HT1080 (cell line): ENCODE data around the gene TIAL1. TPM values are rescaled to one million over a fixed set of nuclear protein-coding genes. Genes with fewer than 3 reads are reported as not detected.
A peak's percentile ranks its signal among the peaks of the same experiment; 100 is the strongest.

Experiments
- DNase-seq: peaks from one replicate; pipeline ENCODE4 v3.0.0-alpha.2; 2015; ENCODE audit warnings: low read depth
- total RNA-seq: library from RNA; depleted of rRNA; stranded (reverse); fragments of >200 nt; shearing (Covaris generic); gene quantifications from 2 replicates; pipeline ENCODE4 v1.2.3, GENCODE V29; 2014

TIAL1 gene
- total RNA-seq, 1 experiment from 2014 or later, result 65.4 TPM

GRCh38 chr10:119555178-119555784 lies 41.5 kb downstream of the TIAL1 start:
- DNase-seq, result no peak

DNA sequence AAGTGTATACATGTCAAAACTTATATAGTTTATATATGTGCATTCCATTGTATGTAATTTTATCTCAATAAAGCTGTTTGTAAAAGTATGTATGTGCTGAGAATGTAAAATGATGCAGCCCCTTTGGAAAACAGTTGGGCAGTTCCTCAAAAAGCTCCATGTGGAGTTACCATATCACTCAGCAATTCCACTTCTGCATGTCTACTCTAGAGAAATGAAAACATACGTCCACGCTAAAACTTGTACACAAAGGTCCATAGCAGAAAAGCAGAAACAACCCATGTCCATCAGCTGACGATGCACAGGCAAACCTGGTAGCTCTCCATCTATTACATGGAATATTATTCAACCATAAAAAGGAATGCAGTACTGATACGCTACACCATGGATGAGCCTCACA lies 45.9 kb downstream of the TIAL1 start:
- DNase-seq, result no peak

GRCh38 chr10:119549247-119549999 lies 47.3 kb downstream of the TIAL1 start:
- no peak for DNase-seq

GRCh38 chr10:119546009-119546408 lies 50.8 kb downstream of the TIAL1 start:
- DNase-seq, result no peak

- no peak for DNase-seq
Observed at GRCh38 chr10:119545310-119545709, 51.5 kb downstream of the TIAL1 start.

DNA sequence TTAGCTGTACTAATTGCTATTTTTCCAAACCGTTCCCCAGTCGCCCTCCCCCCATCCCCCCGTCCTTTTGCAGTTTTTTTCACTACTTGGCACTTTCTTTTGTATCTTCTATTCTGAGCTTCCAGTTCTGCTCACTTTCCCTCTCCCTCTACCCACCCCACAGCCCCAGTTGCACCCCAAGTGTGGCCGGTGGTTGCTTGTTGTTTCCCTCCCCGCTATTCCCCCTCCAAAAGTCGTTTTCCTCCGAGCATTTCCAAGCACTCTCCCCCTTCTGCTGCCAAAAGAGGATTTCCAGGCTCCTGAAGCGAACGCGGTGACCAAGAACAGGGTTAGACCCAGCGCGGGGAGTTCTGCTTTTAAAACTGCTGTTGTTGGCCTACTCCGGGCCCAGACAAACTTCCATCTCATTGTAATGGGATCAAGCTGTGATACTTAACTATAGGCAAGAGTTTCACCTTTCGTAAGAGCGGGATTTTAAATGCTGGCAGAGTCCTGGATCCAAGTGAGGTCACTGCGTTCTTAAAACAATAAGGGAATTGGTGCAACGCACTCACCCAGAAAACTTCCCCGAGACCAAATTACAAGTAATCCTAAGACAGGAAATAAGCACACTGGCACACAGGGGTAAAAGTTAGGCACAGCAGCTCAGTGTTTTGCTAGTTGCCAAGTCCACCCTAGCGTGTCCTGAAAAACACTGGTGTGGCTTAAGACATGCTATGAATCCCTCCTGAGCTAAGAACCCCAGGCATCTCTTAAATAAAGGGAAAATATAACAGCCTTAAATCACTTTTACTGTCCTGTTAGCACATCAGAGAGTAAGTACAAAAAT lies 52.7 kb downstream of the TIAL1 start:
- no peak for DNase-seq

DNA sequence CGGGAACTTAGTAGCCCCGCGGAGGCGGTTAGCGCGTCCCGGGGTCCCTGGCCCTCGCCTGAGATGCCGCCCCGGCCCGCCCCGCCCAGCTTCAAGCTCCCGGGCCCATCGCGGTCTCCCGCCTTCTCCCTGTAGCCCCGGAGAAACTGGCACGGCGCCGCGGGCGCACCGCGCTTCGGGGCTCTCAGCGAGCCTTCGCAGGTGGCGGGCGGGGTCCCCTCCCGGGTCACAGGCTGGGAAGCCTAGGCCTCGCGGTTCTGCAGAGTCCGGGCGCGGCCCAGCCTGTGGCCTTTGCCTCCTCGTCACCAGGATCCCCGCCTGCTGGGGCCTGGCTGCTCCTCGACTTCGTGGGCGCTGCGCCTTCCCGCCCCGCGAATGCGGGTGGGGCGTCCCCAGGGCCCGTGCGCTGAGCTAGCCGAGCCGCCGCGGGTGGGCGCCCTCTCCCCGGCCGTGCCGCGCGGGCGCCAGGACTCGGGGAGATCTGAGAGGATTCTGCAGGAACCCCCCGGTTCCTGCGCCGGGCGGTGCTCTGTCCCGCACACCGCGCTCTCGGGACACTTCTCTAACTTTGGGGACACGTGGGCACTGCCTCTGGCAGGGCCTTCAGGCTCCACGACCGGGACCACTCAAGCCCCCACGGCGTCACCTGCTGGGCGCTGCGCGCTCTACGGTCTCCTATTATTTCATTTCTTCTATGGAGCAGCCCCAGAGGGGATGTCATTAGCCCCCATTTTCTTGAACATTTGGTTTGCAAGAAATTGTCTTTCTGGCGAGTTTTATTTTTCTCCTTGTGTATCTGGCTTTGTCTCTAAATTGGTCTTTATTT lies 53.6 kb downstream of the TIAL1 start:
- DNase-seq, result peak; percentile 64

DNA sequence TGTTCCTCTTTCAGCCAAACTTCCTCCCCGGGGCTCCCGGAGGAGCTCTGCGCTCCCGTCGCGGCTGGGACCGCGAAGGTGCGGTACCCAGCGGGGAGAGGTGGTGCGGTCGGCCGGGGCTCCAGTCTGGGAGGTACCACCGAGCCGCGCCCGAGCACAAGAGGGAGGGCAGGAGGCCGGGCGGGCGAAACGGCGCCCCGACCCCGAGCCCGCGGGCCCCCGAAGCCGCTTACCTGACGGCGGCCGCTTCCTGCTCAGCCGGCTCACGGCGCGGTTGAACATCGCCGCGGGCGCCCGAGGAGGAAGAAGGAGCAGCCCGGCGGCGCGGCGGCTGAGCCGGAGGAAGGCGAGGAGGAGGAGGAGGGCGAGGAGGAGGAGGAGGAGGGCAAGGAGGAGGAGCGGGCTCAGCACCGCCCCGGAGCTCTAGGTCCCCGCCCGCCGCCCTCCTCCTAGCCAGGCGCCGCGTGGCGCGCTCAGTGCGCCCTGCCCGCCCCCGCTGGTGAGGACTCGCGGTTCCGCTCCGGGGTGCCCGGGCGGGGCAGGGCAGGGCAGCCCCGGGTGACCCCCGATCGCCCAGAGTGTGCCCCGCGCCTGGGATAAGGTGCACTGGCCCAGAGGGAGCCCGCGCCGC lies 54.3 kb downstream of the TIAL1 start, which contains the start of gene RGS10:
Gene RGS10 (minus strand): TSS at position 363 of the 631 bp plus-strand sequence. CDS start 81 bp downstream, at position 282.
- DNase-seq, result peak; percentile 86

DNA sequence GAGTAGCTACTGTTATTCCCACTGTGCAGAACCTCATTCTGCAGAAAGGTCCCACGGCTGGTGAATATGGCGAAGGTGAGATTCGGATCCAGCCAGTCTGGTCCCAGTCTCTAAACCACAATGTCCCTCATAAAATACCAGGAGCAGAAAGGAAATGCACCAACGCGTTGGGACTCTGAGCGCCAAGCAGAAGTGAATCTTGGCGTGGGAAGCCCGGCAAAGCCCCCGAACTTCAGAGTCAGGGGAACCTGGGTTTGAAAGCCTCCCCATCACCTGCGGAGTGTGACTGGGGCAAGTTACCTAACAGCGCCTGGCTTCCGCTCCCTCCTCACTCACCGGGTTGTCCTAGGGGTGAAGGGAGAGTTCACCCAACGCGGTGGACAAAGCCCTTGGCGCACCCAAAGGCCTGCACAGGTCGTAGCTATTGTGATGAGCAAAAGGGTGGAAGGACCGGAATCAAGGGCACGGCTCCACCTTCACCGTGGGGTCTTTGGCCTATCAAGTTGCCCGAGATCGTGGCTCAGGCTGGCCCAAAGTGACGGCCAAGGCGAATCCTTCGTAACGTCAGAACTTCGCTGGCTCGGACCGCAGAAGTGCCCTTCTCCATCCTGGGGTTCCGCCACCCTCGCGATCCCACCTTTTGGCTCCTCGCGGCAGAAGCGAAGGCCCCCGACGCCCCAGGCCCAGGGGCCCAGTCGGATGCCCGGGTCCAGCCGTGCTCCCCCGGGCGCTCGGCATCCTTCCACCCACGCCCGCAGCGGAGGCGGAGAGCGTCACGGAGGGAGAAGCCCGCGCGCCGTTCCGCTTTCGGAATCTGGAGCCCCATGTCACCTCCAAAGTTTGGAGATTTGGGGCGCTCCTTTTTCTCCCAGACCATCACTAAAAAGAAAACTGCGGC lies 55.1 kb downstream of the TIAL1 start:
- no peak for DNase-seq

DNA sequence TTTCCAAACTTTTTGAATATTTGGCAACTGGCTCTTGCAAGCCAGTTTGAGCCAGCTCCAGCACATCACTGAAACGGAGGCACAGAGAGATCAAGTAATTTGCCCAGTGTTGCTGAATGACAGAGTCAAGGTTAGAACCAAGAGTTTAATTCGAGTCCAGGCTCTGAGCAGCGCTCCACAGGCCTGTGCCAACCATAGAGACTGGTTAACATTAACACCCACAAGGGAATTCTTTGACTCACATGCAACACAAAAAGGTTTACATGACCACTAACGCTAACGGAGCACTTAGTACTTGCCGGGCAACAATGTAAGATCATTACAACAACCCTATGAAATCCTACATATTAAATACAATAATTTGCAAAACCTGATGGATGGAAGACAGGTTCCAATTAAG lies 55.7 kb downstream of the TIAL1 start:
- no peak for DNase-seq

DNA sequence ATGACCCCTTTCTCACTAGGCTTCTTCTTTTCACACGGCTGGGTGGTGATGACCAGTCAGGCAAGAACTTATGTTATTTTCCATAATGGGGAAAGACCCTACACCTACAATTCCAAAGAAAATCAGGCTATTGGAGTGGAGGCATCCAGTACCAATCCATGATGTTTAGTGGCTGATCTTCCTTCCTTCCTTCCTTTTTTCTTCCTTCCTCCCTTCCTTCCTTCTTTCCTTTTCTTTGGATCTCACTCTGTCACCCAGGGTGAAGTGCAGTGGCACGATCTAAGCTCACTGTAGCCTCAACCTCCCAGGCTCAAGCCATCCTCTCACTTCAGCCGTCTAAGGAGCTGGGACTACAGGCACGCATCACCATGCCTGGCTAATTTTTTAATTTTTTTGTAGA lies 56.7 kb downstream of the TIAL1 start:
- no peak for DNase-seq

GRCh38 chr10:119539359-119539825 lies 57.4 kb downstream of the TIAL1 start:
- no peak for DNase-seq

- DNase-seq, result no peak
Observed at GRCh38 chr10:119538632-119539358, 58.0 kb downstream of the TIAL1 start.

- DNase-seq, result no peak
Observed at GRCh38 chr10:119537953-119538630, 58.7 kb downstream of the TIAL1 start.

- no peak for DNase-seq
Observed at GRCh38 chr10:119536508-119537025, 60.2 kb downstream of the TIAL1 start.

DNA sequence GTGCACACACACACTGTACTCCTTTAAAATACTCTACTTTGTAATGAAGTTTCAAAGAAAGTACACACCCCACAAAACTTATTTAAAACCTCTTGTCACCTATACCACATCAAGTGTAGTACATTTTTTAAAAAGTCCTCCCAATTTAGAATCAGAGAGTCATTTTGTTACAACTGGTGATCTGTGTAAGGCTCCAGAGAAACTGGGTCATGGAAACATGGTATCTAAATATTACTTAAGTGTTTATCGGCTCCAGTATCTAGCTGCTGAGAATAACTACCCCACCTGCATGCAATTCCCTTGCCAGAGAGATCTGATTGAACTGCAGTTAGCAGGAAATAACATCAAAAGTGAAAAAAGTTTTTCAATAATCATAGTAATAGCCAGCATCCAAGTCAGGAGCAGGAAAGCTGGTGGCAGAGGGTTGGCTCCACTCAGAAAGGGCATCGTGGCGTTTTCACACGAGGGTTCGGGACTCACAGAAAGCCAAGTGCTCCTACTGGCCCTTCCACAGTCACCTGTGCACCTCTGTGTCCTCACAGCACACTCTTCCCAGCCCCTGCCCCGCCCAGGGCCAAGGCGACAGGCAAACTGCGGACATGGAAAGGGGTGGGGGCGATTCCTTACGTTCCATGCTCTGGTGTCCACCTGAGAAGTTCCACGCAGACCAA lies 60.8 kb downstream of the TIAL1 start:
- no peak for DNase-seq

DNA sequence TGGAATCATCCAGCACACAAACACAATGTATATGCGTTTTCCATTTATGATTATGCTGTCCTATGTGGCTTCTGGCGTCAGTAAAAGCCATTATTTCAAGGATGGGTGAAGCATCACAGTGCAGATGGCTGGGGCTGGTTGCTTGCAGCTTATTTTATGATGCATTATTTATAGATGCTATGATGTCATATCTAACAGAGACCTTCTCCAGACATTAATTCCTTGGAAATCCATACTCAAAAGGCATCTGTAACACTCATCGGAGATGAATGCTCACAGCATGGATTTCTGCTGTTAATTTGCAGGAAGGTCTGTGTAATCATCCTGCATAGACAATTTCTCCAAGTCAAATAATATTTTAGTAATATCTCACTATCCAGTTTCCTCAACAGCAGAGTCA lies 61.5 kb downstream of the TIAL1 start:
- DNase-seq, result no peak
